Caco-2 (cell line): ENCODE data around the gene KIAA1671. TPM values are rescaled to one million over a fixed set of nuclear protein-coding genes. Genes with fewer than 3 reads are reported as not detected.

ENCODE experiments used
- BruUV-seq: library from RNA; stranded (reverse); fragments of 400-500 nt; replicated peaks from 2 replicates; lab custom pipeline; 2021; lab: Mats Ljungman, UMichigan
- CTCF ChIA-PET: fragments of 300-600 bp; sonication (Branson Sonifier 250); formaldehyde crosslinking; loops from one replicate; lab custom pipeline; 2022; ENCODE audit warnings: antibody characterized with exemption; lab: Charles Lee
- POLR2A ChIA-PET: fragments of 300-600 bp; sonication (Branson Sonifier 250); formaldehyde crosslinking; loops from one replicate; lab custom pipeline; 2022; ENCODE audit warnings: antibody characterized with exemption; lab: Charles Lee
- DNase-seq, 2 experiments: peaks; one replicate each; pipeline versions ENCODE4 v3.0.0 to v3.0.0-alpha.2; 2020 to 2022
- H3K27me3 ChIP-seq: replicated peaks from 2 replicates; pipeline ENCODE4 v1.6.0; 2011; ENCODE audit warnings: low read length; ENCODE audit not compliant: control insufficient read depth, insufficient read depth
- H3K36me3 ChIP-seq: 2 replicates; pipeline ENCODE4 v1.5.1; 2011; ENCODE audit warnings: low read length; ENCODE audit not compliant: control insufficient read depth, insufficient read depth
- H3K4me1 ChIP-seq: fragments of 250-450 bp; sonication (Bioruptor Pico); 2 replicates; pipeline ENCODE4 v1.5.1; 2020; ENCODE audit warnings: mild to moderate bottlenecking
- H3K4me3 ChIP-seq: 2 replicates; pipeline ENCODE4 v1.5.1; 2011; ENCODE audit warnings: low read depth, mild to moderate bottlenecking, control low read depth, low read length
- H3K9me3 ChIP-seq: fragments of 250-450 bp; sonication (Bioruptor Pico); 2 replicates; pipeline ENCODE4 v1.5.1; 2020; ENCODE audit warnings: mild to moderate bottlenecking, moderate library complexity
- H3K27ac Mint-ChIP-seq: one replicate; pipeline ENCODE4 v1.8.0; 2022; ENCODE audit warnings: mixed read lengths; ENCODE audit not compliant: unreplicated experiment
- H3K27me3 Mint-ChIP-seq: one replicate; pipeline ENCODE4 v1.8.0; 2022; ENCODE audit warnings: mixed read lengths; ENCODE audit not compliant: insufficient read depth, unreplicated experiment
- H3K36me3 Mint-ChIP-seq: one replicate; pipeline ENCODE4 v1.8.0; 2022; ENCODE audit warnings: mild to moderate bottlenecking, mixed read lengths; ENCODE audit not compliant: insufficient read depth, unreplicated experiment
- H3K4me1 Mint-ChIP-seq: one replicate; pipeline ENCODE4 v1.8.0; 2022; ENCODE audit warnings: low read depth, mixed read lengths; ENCODE audit not compliant: unreplicated experiment
- H3K4me3 Mint-ChIP-seq: one replicate; pipeline ENCODE4 v1.8.0; 2022; ENCODE audit warnings: mild to moderate bottlenecking, moderate library complexity, mixed read lengths; ENCODE audit not compliant: unreplicated experiment
- H3K9me3 Mint-ChIP-seq: one replicate; pipeline ENCODE4 v1.8.0; 2022; ENCODE audit warnings: mixed read lengths; ENCODE audit not compliant: unreplicated experiment
- intact Hi-C: fragments of 100-400 bp; cut with micrococcal nuclease; formaldehyde crosslinking; loops from one replicate; pipeline ENCODE4 v1.10.0; 2022; ENCODE audit not compliant: unreplicated experiment
- total RNA-seq: library from RNA; stranded (reverse); gene quantifications from 2 replicates; pipeline ENCODE4 v1.2.3, GENCODE V29; 2022
- TF ChIP-seq, protein P1 (sequence below), 2 experiments: fragments of 200-600 bp in 1 of 2; IDR thresholded peaks; 1 replicate in 1 of 2; 2 replicates in 1 of 2; pipeline versions ENCODE4 v1.5.1 to v1.8.0; 2011 to 2022; ENCODE audit warnings: antibody characterized with exemption in 1 of 2, control low read depth in 1 of 2, inconsistent platforms in 1 of 2, low read depth in 1 of 2, low read length in 1 of 2, mild to moderate bottlenecking in 1 of 2, moderate library complexity in 1 of 2; ENCODE audit not compliant: insufficient read depth in 1 of 2, severe bottlenecking in 1 of 2, unreplicated experiment in 1 of 2

The KIAA1671 gene
- total RNA-seq, 1 experiment from 2014 or later, result 28.6 TPM

DNA sequence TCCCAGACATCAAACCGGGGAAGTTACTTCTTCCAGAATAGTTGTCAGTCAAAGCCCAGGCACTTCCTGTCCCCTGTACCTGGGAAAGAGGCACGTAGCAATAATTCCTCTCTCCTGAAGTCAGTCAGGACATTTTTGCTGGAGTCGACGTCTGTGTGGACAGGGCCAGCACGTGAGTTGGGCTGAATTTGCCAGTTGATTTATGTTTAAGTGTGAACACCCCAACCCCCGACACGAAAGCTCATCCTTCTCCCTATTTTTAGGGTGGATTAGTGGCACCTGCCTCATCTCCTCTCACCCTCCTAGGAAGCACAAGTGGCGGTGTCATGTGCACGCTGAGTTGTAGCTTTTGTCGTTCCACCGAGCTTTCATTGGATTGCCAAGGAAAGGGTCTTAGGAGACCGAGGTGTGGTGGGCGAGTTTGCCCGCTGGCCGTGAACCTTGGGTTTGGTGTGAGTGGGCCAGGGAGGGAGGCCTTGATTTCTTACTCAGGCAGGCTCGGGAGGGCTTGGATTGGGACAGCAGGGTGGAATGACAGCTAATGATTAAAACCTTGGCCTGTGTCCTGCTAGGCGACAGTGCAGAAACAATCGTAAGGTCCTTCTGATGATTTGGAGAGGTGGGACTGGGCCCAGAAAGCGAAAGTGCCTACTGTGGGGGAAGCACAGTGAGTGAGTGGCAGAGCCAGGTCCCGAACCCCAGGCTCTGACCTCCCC, 160.2 kb downstream of the KIAA1671 start:
- Histone ChIP-seq H3K27me3 (no peaks in the 10 kb centered on the region), H3K4me3 (no peak overlapping the region), H3K4me1 (peaks cover 15% of the 10 kb centered on the region; the same call in 1 of the 2 replicates), H3K36me3 (no peaks in the 10 kb centered on the region; the same call in none of the 2 replicates), H3K9me3 (no peaks in the 10 kb centered on the region)
- Mint-ChIP-seq H3K9me3 (no peaks in the 10 kb centered on the region), H3K4me3 (peak overlapping the region; percentile 83), H3K4me1 (peaks cover 5% of the 10 kb centered on the region), H3K36me3 (peaks cover 6% of the 10 kb centered on the region), H3K27ac (peak overlapping the region; percentile 53), H3K27me3 (no peaks in the 10 kb centered on the region)
- TF ChIP-seq, protein P1, sequence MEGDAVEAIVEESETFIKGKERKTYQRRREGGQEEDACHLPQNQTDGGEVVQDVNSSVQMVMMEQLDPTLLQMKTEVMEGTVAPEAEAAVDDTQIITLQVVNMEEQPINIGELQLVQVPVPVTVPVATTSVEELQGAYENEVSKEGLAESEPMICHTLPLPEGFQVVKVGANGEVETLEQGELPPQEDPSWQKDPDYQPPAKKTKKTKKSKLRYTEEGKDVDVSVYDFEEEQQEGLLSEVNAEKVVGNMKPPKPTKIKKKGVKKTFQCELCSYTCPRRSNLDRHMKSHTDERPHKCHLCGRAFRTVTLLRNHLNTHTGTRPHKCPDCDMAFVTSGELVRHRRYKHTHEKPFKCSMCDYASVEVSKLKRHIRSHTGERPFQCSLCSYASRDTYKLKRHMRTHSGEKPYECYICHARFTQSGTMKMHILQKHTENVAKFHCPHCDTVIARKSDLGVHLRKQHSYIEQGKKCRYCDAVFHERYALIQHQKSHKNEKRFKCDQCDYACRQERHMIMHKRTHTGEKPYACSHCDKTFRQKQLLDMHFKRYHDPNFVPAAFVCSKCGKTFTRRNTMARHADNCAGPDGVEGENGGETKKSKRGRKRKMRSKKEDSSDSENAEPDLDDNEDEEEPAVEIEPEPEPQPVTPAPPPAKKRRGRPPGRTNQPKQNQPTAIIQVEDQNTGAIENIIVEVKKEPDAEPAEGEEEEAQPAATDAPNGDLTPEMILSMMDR (IDR thresholded peaks at IDR 0.05; ENCODE audit: insufficient read depth in 1 of 2, low read depth in 1 of 2, low read length in 1 of 2, severe bottlenecking in 1 of 2, unreplicated experiment in 1 of 2), result no peak
- intact Hi-C loops, result no loop called here
- POLR2A ChIA-PET, result no interaction called here
- DNase-seq, result no peak
- CTCF ChIA-PET, result interaction anchor here (1.1 to 3.2 kb wide), 2 partner anchors 32 to 42 kb away, joined by 4 to 17 read pairs; no protein-coding TSS in a partner anchor
- BruUV-seq, result no TSS peak

- Mint-ChIP-seq H3K36me3 (peaks cover 9% of the 10 kb centered on the region), H3K9me3 (no peaks in the 10 kb centered on the region), H3K4me3 (no peak overlapping the region), H3K27me3 (no peaks in the 10 kb centered on the region), H3K27ac (peak overlapping the region; percentile 53), H3K4me1 (peaks cover 5% of the 10 kb centered on the region)
- TF ChIP-seq, protein P1 (IDR thresholded peaks at IDR 0.05; ENCODE audit: insufficient read depth in 1 of 2, low read depth in 1 of 2, low read length in 1 of 2, severe bottlenecking in 1 of 2, unreplicated experiment in 1 of 2), result no peak
- no peaks in the 10 kb centered on the region; the same call in none of the 2 replicates for H3K36me3 ChIP-seq
- peaks cover 15% of the 10 kb centered on the region; the same call in 1 of the 2 replicates for H3K4me1 ChIP-seq
- no TSS peak for BruUV-seq
- intact Hi-C loops, result no loop called here
- DNase-seq, result no peak
- no peaks in the 10 kb centered on the region for H3K9me3 ChIP-seq
- ChIA-PET POLR2A (no interaction called here), CTCF (no interaction called here)
- H3K4me3 ChIP-seq, result no peak overlapping the region
- H3K27me3 ChIP-seq, result no peaks in the 10 kb centered on the region
Observed at GRCh38 chr22:25113316-25113721, 160.8 kb downstream of the KIAA1671 start.

DNA sequence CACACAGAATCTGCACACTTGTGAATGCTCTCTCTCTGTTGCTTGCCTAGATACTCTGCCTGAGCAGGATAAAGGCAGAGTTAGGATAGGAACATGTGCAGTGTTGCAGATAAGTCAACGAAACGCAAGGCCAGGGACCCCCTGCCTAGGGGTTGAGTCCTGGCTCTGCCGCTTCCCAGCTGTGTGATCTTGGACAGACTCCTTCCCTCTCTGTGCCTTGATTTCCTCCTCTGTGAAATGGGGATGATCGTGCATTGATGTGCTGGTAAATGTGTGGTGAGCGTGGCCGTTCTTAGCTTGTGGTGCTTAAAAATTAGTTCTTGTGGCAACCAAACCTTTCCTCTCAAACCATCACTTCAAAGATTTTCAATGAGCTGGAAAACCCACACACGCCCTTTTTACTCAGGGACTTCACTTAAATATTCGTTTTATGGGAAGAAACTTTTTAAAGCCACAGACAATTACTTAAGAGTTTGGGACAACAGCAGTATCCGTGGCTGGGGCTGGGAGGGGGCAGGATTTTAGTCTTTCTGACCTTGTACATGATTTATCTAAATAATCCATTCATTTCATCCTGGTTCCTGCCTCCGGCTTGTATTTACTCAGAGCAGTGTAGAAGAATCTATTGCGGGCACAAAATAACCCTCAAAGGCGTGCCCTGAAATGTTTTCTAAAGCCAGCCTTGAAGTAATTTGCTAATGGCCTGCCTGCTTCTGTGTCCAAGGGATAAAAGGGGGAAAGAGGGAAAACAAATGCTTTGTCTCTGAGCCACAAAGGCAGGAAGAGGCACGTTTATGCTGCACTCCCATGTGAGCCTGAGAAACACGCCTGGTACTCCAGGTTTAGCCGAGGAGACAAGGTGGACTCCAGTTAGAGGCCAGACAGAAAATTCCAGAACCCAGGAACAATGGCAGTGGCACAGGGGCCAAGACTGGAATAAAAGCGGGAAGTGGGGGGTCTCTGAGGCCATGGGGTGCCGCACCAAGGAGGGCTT, 162.2 kb downstream of the KIAA1671 start:
- CTCF ChIA-PET, result no interaction called here
- no peak overlapping the region for H3K27ac Mint-ChIP-seq
- H3K9me3 Mint-ChIP-seq, result no peaks in the 10 kb centered on the region
- H3K36me3 Mint-ChIP-seq, result peaks cover 18% of the 10 kb centered on the region
- H3K4me3 Mint-ChIP-seq, result no peak overlapping the region
- no peaks in the 10 kb centered on the region for H3K27me3 ChIP-seq
- BruUV-seq, result no TSS peak
- TF ChIP-seq, protein P1 (IDR thresholded peaks at IDR 0.05; ENCODE audit: insufficient read depth in 1 of 2, low read depth in 1 of 2, low read length in 1 of 2, severe bottlenecking in 1 of 2, unreplicated experiment in 1 of 2), result no peak
- no peaks in the 10 kb centered on the region; the same call in 1 of the 2 replicates for H3K36me3 ChIP-seq
- intact Hi-C loops, result no loop called here
- H3K9me3 ChIP-seq, result no peaks in the 10 kb centered on the region
- POLR2A ChIA-PET, result no interaction called here
- DNase-seq, result no peak
- H3K4me3 ChIP-seq, result no peak overlapping the region
- peaks cover 14% of the 10 kb centered on the region; the same call in 1 of the 2 replicates for H3K4me1 ChIP-seq
- no peaks in the 10 kb centered on the region for H3K27me3 Mint-ChIP-seq
- peaks cover 8% of the 10 kb centered on the region for H3K4me1 Mint-ChIP-seq
